Ovary (tissue), 9 donors: Measurements from ENCODE around the gene ATP6V1C2. TPM values are rescaled to one million over a fixed set of nuclear protein-coding genes. Genes with fewer than 3 reads are reported as not detected.
"Not testable (repeated sequence)": the region's sequence is repeated elsewhere in the genome, so short reads cannot be mapped to it uniquely, and the experiment has no call there.

Experiments
- DNase-seq, 5 donors: peaks; one replicate each; pipeline ENCODE4 v3.0.0-alpha.2; 2019 to 2020
- H3K27ac ChIP-seq, 2 donors: fragments of 200-600 bp; one replicate each; pipeline versions ENCODE4 v1.5.1 to v1.8.0; 2019 to 2022
- H3K27me3 ChIP-seq: fragments of 200-600 bp; one replicate; pipeline ENCODE4 v1.8.0; 2022
- H3K36me3 ChIP-seq: fragments of 200-600 bp; sonication (generic); one replicate; pipeline ENCODE4 v1.5.1; 2019
- H3K4me1 ChIP-seq: one replicate; pipeline ENCODE4 v1.8.1; 2013; ENCODE audit warnings: mild to moderate bottlenecking, moderate library complexity; ENCODE audit not compliant: insufficient read depth
- H3K4me3 ChIP-seq: fragments of 200-600 bp; sonication (generic); one replicate; pipeline ENCODE4 v1.5.1; 2017
- H3K9me3 ChIP-seq, 2 donors: fragments of 200-600 bp in 1 of 2; sonication (generic) in 1 of 2; one replicate each; pipeline versions ENCODE4 v1.5.1 to v1.8.1; 2013 to 2019; ENCODE audit warnings: mild to moderate bottlenecking in 1 of 2, moderate library complexity in 1 of 2
- CTCF ChIP-seq, 3 donors: fragments of 450-650 bp in 2 of 3; fragments of 200-600 bp in 1 of 3; IDR thresholded peaks; one replicate each; pipeline versions ENCODE4 v1.5.1 to v1.8.0; 2016 to 2022; ENCODE audit warnings: antibody characterized with exemption in 3 of 3, mild to moderate bottlenecking in 1 of 3
- EP300 ChIP-seq: sonication (generic); formaldehyde crosslinking; IDR thresholded peaks from one replicate; pipeline ENCODE4 v1.6.1; 2017; ENCODE audit warnings: antibody characterized with exemption
- POLR2A ChIP-seq: fragments of 450-650 bp; IDR thresholded peaks from one replicate; pipeline ENCODE4 v1.6.1; 2017; ENCODE audit warnings: antibody characterized with exemption, mild to moderate bottlenecking, moderate library complexity
- WGBS, 3 donors: extraction: QIAGEN DNeasy Blood & Tissue Kit in 1 of 3; methylation state at CpG; one replicate each; pipeline versions ENCODE4 v1.1.5 to v1.1.7; 2013 to 2017; 5-methylcytosine and 5-hydroxymethylcytosine counted together
- intact Hi-C, 4 donors: fragments of 100-400 bp; cut with DNase I; formaldehyde crosslinking; loops; one replicate each; pipeline versions ENCODE4 v1.11.0 to v1.15.1; 2022 to 2023
- polyA plus RNA-seq, 2 donors: library from polyadenylated mRNA; stranded (reverse); fragments of 200-250 nt in 1 of 2; fragments of 350-450 nt in 1 of 2; fragmentation: Illumina TruSeq in 1 of 2; extraction: RNeasy Lipid Tissue Mini Kit (QIAGEN cat#74804) in 1 of 2; gene quantifications; one replicate each; pipeline ENCODE4 v1.2.3, GENCODE V29; 2013 to 2014
- total RNA-seq, 7 donors: library from RNA; depleted of rRNA in 2 of 7; stranded (reverse); fragments of >200 nt in 2 of 7; fragmentation: NEBNext Ultra II Directional in 3 of 7; extraction: Animal tissue kit (Norgen Biotek cat#: 25700) in 3 of 7; gene quantifications; one replicate each; pipeline versions ENCODE4 v1.1.0 to v1.2.4, GENCODE V29; 2016 to 2023
- donor health status: DM: no; HTN: no; CAD: no; lungs with moderate emphysema.
- donor health status: DM: no; HTN: no; CAD: no.
- donor health status: Bipolar disorder and iron deficiency.
- donor health status: DM: yes; HTN: yes; CAD: no.
- donor health status: DM: no; HTN: no; CAD: no.
- donor health status: DM: yes; HTN: yes; CAD: no.

The ATP6V1C2 gene
- total and polyA plus RNA-seq, 9 donors, result 0.17 to 10.8 (median 0.60) TPM; not detected in 2

DNA sequence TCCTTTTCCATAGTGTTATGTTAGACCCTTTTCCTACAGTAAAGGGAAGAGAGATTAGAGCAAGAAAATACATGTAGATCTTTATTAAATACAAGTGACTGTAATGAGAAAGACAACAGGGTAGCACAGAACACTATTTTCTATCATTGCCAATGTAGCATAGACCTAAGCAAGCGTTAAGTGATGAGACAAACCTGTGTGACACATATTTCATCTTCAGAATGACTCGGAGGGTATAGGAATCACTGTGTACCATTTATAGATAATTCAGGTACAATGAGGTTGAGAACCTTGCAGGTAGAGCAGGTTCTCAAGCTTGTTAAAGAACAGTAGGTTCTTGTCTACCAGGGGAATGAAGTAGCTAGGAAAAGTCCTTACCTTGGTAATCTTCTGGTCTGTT is 75.3 kb downstream of the ATP6V1C2 start:
- H3K4me3 ChIP-seq, result no peak overlapping the region
- no peak overlapping the region for H3K27ac ChIP-seq
- H3K36me3 ChIP-seq, result no peaks in the 10 kb centered on the region
- no peaks in the 10 kb centered on the region for H3K4me1 ChIP-seq
- intact Hi-C loops, result no loop called here
- H3K27me3 ChIP-seq, result no peaks in the 10 kb centered on the region
- H3K9me3 ChIP-seq, result no peaks in the 10 kb centered on the region
- no peak for DNase-seq
- 93 to 100% (median 95%) methylated on average over 2 of the region's 2 CpGs for WGBS, 3 donors
- no peak for TF ChIP-seq EP300
- TF ChIP-seq POLR2A, result no peak
- TF ChIP-seq CTCF (IDR thresholded peaks at IDR 0.05), result no peak

DNA sequence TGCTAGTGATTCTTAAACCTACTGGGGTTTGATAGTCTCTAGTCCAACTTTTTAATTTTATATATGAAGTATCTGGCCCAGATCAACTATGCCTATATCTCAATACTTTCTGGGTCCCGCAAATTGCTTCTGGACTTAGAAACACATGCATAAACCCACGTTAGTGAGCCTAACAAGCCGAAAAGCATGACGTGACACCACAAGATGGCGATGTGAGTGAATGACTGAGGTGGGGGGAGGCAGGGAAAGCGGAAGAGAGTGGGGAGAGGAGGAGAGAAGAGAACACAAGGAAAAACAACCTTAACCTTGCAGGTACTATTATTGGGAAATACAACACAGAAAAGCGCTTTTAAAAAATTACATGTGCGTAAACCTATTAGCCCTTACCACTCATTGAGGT is 77.4 kb downstream of the ATP6V1C2 start:
- H3K4me3 ChIP-seq, result no peak overlapping the region
- no peaks in the 10 kb centered on the region for H3K9me3 ChIP-seq
- H3K27ac ChIP-seq, result no peak overlapping the region
- DNase-seq, result no peak
- TF ChIP-seq POLR2A (no peak), CTCF (IDR thresholded peaks at IDR 0.05) (no peak), EP300 (no peak)
- H3K36me3 ChIP-seq, result no peaks in the 10 kb centered on the region
- intact Hi-C loops, result no loop called here
- peaks cover 2% of the 10 kb centered on the region for H3K4me1 ChIP-seq
- 83 to 87% (median 84%) methylated on average over 8 of the region's 8 CpGs for WGBS, 3 donors
- H3K27me3 ChIP-seq, result no peaks in the 10 kb centered on the region

DNA sequence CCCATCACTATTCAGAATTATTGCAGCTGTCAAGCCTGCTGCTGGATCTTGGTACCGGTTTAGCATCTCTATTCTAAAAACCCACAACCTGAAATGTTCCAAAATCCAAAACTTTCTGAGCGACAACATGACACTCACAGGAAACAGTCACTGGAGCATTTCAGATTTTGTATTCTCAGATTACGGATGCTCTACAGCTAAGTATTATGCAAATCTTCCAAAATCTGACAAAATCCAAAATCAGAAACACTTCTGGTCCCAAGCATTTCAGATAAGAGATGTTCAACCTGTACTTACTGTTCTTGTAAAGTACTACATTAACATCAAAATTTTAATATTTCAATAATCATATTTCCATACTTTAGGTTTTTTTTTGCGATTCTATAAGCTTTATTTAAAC is 78.7 kb downstream of the ATP6V1C2 start:
- H3K27me3 ChIP-seq, result no peaks in the 10 kb centered on the region
- no peak overlapping the region for H3K4me3 ChIP-seq
- H3K36me3 ChIP-seq, result no peaks in the 10 kb centered on the region
- intact Hi-C loops, result no loop called here
- no peak for DNase-seq
- H3K9me3 ChIP-seq, result no peaks in the 10 kb centered on the region
- H3K27ac ChIP-seq, result no peak overlapping the region
- TF ChIP-seq CTCF (IDR thresholded peaks at IDR 0.05) (no peak), EP300 (no peak), POLR2A (no peak)
- WGBS, 3 donors, result 93 to 94% (median 94%) methylated on average over 4 of the region's 4 CpGs
- peaks cover 2% of the 10 kb centered on the region for H3K4me1 ChIP-seq

- intact Hi-C loops, result no loop called here
- TF ChIP-seq CTCF (IDR thresholded peaks at IDR 0.05) (no peak), EP300 (no peak), POLR2A (no peak)
- WGBS, 3 donors, result 68 to 76% (median 70%) methylated on average over 8 of the region's 8 CpGs
- H3K36me3 ChIP-seq, result no peaks in the 10 kb centered on the region
- peaks cover 5% of the 10 kb centered on the region for H3K4me1 ChIP-seq
- H3K4me3 ChIP-seq, result no peak overlapping the region
- DNase-seq, result no peak
- no peak overlapping the region for H3K27ac ChIP-seq
- H3K9me3 ChIP-seq, result no peaks in the 10 kb centered on the region
- H3K27me3 ChIP-seq, result no peaks in the 10 kb centered on the region
These were observed 81.2 kb downstream of the ATP6V1C2 start for GRCh38 chr2:10802657-10803056.

DNA sequence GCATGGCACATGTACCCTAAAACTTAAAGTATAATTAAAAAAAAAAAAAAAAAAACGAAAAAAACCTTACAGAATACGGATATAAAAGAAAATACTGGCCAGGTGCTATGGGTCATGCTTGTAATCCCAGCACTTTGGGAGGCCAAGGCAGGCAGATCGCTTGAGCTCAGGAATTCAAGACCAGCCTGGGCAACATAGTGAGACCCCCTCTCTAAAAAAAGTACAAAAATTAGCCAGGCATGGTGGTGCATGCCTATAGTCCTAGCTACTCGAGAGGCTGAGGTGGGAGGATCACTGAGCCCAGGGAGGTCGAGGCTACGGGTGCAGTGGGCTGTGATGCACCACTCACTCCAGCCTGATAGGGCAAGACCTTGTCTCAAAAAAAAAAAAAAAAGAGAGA is 84.6 kb downstream of the ATP6V1C2 start:
- intact Hi-C loops, H3K27me3 ChIP-seq, H3K4me1 ChIP-seq, H3K4me3 ChIP-seq, H3K36me3 ChIP-seq, H3K9me3 ChIP-seq, H3K27ac ChIP-seq, DNase-seq: not testable (repeated sequence)
- WGBS, 3 donors, result 85 to 89% (median 86%) methylated on average over 6 of the region's 6 CpGs
